K562 (cell line): ENCODE data around the gene MAST3.

Source experiments
- HDGF ChIP-seq: fragments of 450-650 bp; IDR thresholded peaks from 2 replicates; pipeline ENCODE4 v1.6.1; 2016
- HLTF ChIP-seq: fragments of 450-650 bp; IDR thresholded peaks from 2 replicates; pipeline ENCODE4 v1.6.1; 2016
- SIRT6 ChIP-seq: IDR thresholded peaks from one replicate; pipeline ENCODE4 v1.6.1; 2012; ENCODE audit warnings: low read depth, mild to moderate bottlenecking, control low read depth, inconsistent platforms, low read length, moderate library complexity
- USF2 ChIP-seq: sonication (generic); formaldehyde crosslinking; IDR thresholded peaks from 2 replicates; pipeline ENCODE4 v1.5.0; 2020; ENCODE audit warnings: missing genetic modification reagents
- TF ChIP-seq, protein P1 (sequence below), 3 experiments: IDR thresholded peaks in 2 of 3; conservative IDR thresholded peaks in 1 of 3; 2 replicates each; pipeline ENCODE4 v1.5.1; 2011 to 2012; ENCODE audit warnings: low read length in 3 of 3, mild to moderate bottlenecking in 3 of 3, control low read depth in 2 of 3, improper control_type of control experiment in 1 of 3, inconsistent platforms in 1 of 3, low read depth in 1 of 3, mixed read lengths in 1 of 3, moderate library complexity in 1 of 3; ENCODE audit not compliant: insufficient read depth in 2 of 3

DNA sequence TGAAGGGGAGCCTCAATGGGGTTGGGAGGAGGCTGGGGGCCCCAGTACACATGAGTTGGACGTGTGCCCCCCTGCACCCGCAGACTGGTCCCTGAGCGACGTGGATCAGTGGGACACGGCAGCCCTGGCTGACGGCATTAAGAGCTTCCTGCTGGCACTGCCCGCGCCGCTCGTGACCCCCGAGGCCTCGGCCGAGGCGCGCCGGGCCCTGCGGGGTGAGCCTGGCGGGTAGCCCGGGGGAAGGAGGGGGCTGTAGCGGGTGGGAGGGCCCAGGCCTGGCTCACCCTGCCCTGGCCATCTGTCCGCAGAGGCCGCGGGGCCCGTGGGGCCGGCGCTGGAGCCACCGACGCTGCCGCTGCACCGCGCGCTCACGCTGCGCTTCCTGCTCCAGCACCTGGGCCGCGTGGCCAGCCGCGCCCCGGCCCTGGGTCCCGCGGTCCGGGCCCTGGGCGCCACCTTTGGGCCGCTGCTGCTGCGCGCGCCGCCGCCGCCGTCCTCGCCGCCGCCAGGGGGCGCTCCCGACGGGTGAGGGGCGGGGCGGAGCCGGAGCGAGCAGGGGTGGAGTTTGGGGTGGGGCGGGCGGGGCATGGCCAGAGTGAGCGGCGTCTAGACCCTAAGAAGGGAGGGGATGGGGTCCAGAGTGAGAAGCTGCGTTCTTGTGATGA is 63.5 kb downstream of the MAST3 start:
- TF ChIP-seq SIRT6 (no peak), USF2 (CRISPR knock-in tag) (no peak), HDGF (no peak), HLTF (no peak)
- TF ChIP-seq, protein P1, sequence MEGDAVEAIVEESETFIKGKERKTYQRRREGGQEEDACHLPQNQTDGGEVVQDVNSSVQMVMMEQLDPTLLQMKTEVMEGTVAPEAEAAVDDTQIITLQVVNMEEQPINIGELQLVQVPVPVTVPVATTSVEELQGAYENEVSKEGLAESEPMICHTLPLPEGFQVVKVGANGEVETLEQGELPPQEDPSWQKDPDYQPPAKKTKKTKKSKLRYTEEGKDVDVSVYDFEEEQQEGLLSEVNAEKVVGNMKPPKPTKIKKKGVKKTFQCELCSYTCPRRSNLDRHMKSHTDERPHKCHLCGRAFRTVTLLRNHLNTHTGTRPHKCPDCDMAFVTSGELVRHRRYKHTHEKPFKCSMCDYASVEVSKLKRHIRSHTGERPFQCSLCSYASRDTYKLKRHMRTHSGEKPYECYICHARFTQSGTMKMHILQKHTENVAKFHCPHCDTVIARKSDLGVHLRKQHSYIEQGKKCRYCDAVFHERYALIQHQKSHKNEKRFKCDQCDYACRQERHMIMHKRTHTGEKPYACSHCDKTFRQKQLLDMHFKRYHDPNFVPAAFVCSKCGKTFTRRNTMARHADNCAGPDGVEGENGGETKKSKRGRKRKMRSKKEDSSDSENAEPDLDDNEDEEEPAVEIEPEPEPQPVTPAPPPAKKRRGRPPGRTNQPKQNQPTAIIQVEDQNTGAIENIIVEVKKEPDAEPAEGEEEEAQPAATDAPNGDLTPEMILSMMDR (IDR thresholded peaks at IDR 0.05 in 2 of 3, conservative IDR thresholded peaks at IDR 0.05 in 1 of 3; ENCODE audit: insufficient read depth in 2 of 3, low read depth in 1 of 3, low read length in 3 of 3) = peak; percentile 15 to 96 (median 88); a peak in 4 of 6 replicates
